ENCODE results near the gene HSD17B14.

GRCh38 chr19:48852292-48852691 lies 16.0 kb upstream of the HSD17B14 start:
- TF ChIP-seq CTCF (IDR thresholded peaks at IDR 0.05) (no peak), POLR2A (IDR thresholded peaks at IDR 0.05) (no peak)
